ENCODE results near the gene DNAJC22.
"Not testable (repeated sequence)": the region's sequence is repeated elsewhere in the genome, so short reads cannot be mapped to it uniquely, and the experiment has no call there.

The DNAJC22 gene

GRCh38 chr12:49314811-49315210 is 31.9 kb upstream of the DNAJC22 start:
- H3K27ac ChIP-seq = no peak overlapping the region
- no peak for TF ChIP-seq CTCF (IDR thresholded peaks at IDR 0.05)
- TF ChIP-seq ZFX (IDR thresholded peaks at IDR 0.05; ENCODE audit: borderline replicate concordance) = no peak

DNA sequence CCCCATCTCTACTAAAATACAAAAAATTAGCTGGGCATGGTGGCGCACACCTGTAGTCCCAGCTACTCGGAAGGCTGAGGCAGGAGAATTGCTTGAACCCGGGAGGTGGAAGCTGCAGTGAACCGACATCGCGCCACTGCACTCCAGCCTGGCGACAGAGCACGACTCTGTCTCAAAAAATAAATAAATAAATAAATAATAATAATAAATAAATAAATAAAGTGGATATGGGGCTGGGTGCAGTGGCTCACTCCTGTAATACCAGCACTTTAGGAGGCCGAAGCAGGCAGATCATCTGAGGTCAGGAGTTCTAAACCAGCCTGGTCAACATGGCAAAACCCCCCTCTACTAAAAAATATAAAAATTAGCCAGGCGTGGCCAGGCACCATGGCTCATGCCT is 29.6 kb upstream of the DNAJC22 start:
- H3K27ac ChIP-seq = not testable (repeated sequence)

DNA sequence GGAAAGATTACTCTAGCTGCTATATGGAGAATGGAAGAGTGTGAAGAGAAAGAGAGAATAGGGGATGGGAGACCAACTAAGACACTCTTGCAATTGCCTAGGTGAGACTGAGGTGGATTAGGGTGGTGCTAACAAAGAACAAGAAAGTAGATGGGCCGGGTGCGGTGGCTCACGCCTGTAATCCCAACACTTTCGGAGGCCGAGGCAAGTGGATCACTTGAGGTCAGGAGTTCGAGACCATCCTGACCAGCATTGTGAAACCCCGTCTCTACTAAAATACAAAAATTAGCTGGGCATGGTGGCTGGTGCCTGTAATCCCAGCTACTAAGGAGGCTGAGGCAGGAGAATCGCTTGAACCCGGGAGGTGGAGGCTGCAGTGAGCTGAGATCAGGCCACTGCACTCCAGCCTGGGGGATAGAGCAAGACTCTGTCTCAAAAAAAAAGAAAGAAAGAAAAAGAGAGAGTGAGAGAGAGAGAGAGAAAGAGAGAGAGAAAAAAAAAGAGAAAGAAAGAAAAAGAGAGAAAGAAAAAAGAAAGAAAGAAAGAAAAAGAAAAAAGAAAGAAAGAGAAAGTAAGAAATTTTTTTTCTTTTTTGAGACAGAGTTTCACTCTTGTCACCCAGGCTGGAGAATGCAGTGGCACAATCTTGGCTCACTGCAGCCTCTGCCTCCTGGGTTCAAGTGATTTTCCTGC is 26.1 kb upstream of the DNAJC22 start:
- not testable (repeated sequence) for H3K27ac ChIP-seq

DNA sequence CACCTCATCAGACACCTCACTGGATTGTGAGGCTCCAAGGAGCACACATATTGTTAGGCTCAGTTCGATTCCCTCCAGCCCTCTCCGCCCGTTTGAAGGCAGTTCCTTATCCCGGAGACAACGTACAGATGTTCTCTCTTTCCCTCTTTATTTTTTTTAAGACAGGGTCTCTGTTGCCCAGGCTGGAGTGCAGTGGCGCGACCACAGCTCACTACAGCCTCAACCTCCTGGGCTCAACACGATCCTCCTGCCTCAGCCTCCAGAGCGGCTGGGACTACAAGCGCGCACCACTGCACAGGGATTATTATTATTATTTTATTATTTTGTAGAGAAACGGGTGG is 24.4 kb upstream of the DNAJC22 start:
- H3K27ac ChIP-seq = peak overlapping the region; percentile 70
- TF ChIP-seq CTCF (IDR thresholded peaks at IDR 0.05) = no peak
- no peak for TF ChIP-seq ZFX (IDR thresholded peaks at IDR 0.05; ENCODE audit: borderline replicate concordance)

DNA sequence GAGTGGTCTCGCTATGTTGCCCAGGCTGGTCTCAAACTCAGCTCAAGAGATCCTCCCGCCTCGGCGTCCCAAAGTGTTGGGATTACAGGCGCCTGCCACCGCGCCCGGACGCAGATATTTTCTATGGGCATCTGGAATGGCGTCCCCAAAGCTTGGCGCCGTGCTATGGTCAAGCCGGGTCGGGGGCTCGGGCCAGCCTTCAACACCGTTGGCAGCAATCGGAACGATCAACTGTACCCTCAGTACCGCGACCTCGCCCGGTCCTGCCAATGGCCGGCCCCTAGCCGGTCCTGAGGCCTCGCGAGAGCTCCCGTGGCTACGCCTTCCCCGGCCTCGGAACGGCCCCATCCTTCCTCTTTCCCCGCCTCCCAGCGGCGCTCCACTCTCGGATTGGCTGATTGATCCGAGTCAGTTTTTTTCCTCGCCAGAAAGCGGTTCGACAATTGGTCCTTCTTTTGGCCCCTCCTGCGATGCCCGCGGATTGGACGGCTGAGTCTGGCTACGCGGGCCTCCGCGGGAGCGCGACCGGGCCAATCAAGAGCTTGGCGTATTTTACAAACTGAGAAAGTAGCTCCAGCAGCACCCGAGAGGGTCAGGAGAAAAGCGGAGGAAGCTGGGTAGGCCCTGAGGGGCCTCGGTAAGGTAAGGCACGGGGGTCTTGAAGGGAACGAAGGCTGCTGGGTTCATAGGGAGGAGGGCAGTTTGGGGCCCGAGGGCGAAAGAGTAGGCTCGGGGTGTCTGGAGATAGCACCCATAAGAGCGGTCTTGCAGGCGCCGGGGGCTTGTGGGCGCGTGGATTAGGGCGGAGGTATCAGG is 23.8 kb upstream of the DNAJC22 start, which contains the start of gene TROAP:
Gene TROAP, plus strand, starts transcription at position 548 of the 816 bp plus-strand sequence. CDS start 354 bp downstream, outside the sequence.
- peak within 1 kb of the TSS; percentile 70 for H3K27ac ChIP-seq
- TF ChIP-seq CTCF (IDR thresholded peaks at IDR 0.05) = no peak
- TF ChIP-seq ZFX (IDR thresholded peaks at IDR 0.05; ENCODE audit: borderline replicate concordance) = no peak

DNA sequence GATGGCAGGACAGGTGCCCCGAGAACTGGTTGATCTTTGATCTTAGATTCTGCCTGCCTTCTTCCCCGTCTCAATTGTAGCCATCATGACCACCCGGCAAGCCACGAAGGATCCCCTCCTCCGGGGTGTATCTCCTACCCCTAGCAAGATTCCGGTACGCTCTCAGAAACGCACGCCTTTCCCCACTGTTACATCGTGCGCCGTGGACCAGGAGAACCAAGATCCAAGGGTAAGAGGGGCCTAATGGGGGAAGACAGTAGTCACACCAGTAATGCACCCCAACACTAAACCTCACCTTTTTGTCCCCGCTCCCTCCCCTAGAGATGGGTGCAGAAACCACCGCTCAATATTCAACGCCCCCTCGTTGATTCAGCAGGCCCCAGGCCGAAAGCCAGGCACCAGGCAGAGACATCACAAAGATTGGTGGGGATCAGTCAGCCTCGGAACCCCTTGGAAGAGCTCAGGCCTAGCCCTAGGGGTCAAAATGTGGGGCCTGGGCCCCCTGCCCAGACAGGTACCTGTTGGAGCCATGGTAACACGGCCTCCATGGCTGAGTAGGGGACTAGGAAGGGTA is 23.1 kb upstream of the DNAJC22 start:
- TF ChIP-seq ZFX (IDR thresholded peaks at IDR 0.05; ENCODE audit: borderline replicate concordance) = no peak
- TF ChIP-seq CTCF (IDR thresholded peaks at IDR 0.05) = no peak
- H3K27ac ChIP-seq = peak overlapping the region; percentile 70

GRCh38 chr12:49325606-49326005 is 21.1 kb upstream of the DNAJC22 start:
- H3K27ac ChIP-seq = no peak overlapping the region
- TF ChIP-seq ZFX (IDR thresholded peaks at IDR 0.05; ENCODE audit: borderline replicate concordance) = no peak
- no peak for TF ChIP-seq CTCF (IDR thresholded peaks at IDR 0.05)

DNA sequence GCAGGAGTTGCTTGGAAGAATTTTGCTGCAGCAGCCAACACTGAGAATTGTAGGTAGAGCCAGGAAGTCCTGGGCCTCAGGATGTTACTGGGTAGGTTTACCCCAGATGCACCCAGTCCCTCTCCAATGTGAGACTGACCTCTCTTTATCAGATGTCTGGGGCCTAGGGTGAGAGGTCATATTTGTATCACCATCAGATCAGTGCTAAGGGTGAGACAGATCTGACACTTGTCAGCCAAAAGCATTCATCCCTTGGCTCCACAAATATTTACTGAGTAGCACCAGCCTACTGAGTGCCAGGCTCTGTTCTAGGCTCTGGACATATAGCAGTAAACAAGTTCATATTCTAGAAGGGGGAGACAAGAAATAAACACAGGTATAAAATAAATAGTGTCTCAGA is 19.3 kb upstream of the DNAJC22 start:
- no peak overlapping the region for H3K27ac ChIP-seq
- no peak for TF ChIP-seq ZFX (IDR thresholded peaks at IDR 0.05; ENCODE audit: borderline replicate concordance)
- no peak for TF ChIP-seq CTCF (IDR thresholded peaks at IDR 0.05)

Data from 22Rv1 (cell line).